ENCODE measurements around the gene PIP4P1. TPM values are rescaled to one million over a fixed set of nuclear protein-coding genes. Genes with fewer than 3 reads are reported as not detected.

PIP4P1 gene
- total and polyA plus RNA-seq, 12 donors: 15.5 to 31.9 (median 18.7) TPM

GRCh38 chr14:20435582-20436362, 25.5 kb downstream of the PIP4P1 start, which contains the start of gene KLHL33:
KLHL33 (minus strand) TSS chr14:20436166; CDS start chr14:20435811, 355 bp downstream.
- peaks cover 0 to 24% (median 13%) of the 10 kb centered on the region in 9 donors for H3K4me1 ChIP-seq
- H3K27me3 ChIP-seq: peaks cover 0 to 6% (median 0%) of the 10 kb centered on the region in 7 donors
- ATAC-seq (peak; percentile 8 to 59 (median 36)), DNase-seq (no peak)
- WGBS, 2 donors: 66 to 71% methylated on average over 17 of the region's 17 CpGs
- no peaks in the 10 kb centered on the region for H3K9me3 ChIP-seq
- intact Hi-C loops (cut with DNase I): no loop called here
- H3K4me3 ChIP-seq: peak within 1 kb of the TSS; percentile 13 to 64 (median 52)
- no peak for TF ChIP-seq CTCF (IDR thresholded peaks at IDR 0.05)
- no peaks in the 10 kb centered on the region for H3K36me3 ChIP-seq
- peak within 1 kb of the TSS; percentile 7 to 82 (median 64) for H3K27ac ChIP-seq

- no peak for TF ChIP-seq CTCF (IDR thresholded peaks at IDR 0.05)
- WGBS, 2 donors: 15 to 16% methylated on average over 44 of the region's 44 CpGs
- DNase-seq: peak; percentile 67 to 82
- Histone ChIP-seq H3K27me3 (peaks cover 0 to 6% (median 0%) of the 10 kb centered on the region in 7 donors), H3K4me3 (peak overlapping the region; percentile 13 to 64 (median 52)), H3K9me3 (no peaks in the 10 kb centered on the region), H3K4me1 (peaks cover 0 to 33% (median 16%) of the 10 kb centered on the region in 9 donors), H3K27ac (peak overlapping the region; percentile 7 to 82 (median 64)), H3K36me3 (peaks cover 0 to 6% (median 0%) of the 10 kb centered on the region in 9 donors)
- intact Hi-C loops (cut with DNase I): no loop called here
- peak; percentile 52 to 86 (median 65) for ATAC-seq
These were observed 26.3 kb downstream of the PIP4P1 start for GRCh38 chr14:20434701-20435581.

GRCh38 chr14:20429801-20430669, 31.2 kb downstream of the PIP4P1 start:
- no peak overlapping the region for H3K27ac ChIP-seq
- intact Hi-C loops (cut with DNase I): no loop called here
- H3K9me3 ChIP-seq: no peaks in the 10 kb centered on the region
- no peak for TF ChIP-seq CTCF (IDR thresholded peaks at IDR 0.05)
- ATAC-seq: peak in 6 of 8 donors; percentile 11 to 74 (median 42)
- H3K4me1 ChIP-seq: peaks cover 0 to 36% (median 13%) of the 10 kb centered on the region in 9 donors
- no peak overlapping the region for H3K4me3 ChIP-seq
- H3K27me3 ChIP-seq: peaks cover 0 to 2% (median 0%) of the 10 kb centered on the region in 7 donors
- peaks cover 0 to 12% (median 0%) of the 10 kb centered on the region in 9 donors for H3K36me3 ChIP-seq
- DNase-seq: peak in 1 of 2 donors; percentile 43
- 76 to 77% methylated on average over 30 of the region's 30 CpGs for WGBS, 2 donors

Data from heart right ventricle (tissue), 16 donors.